Measurements from ENCODE around the gene MCFD2.
A peak's percentile ranks its signal among the peaks of the same experiment; 100 is the strongest.

Gene MCFD2

DNA sequence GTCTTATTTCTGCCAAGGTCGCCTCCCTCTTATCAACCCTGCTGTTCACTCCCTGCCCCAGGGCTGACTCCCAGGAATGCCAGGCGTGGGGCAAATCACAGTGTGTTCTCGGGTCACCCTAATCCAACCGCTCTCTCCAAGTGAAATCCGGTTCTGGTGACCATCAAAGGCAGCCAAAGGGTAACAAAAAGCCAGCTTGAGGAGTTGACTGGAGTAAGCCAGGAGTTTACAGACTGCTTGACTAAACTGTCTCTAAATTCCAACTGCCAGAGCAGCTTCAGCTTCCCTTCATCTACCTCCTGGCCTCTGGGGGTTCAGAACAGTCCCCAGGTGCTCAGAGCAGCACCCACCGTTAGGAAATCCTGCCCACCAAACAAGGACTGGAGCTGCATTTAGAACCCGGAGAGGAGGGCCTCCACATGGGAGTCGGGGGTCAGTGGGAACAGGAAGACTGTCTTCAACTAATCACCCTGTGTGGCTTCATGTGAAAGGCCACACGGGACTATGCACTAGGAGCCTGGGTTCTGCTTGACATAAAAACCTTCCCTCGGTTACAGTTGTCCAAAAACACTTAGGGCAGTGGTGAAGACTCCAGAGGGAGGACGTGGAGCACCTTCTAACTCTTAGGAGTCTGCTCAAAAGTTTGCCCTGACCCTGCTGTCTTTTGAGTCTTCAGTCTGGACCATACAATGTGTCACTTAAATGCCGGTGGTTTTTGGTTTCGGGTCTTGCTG, 24.2 kb upstream of the MCFD2 start:
- TF ChIP-seq, protein P1, sequence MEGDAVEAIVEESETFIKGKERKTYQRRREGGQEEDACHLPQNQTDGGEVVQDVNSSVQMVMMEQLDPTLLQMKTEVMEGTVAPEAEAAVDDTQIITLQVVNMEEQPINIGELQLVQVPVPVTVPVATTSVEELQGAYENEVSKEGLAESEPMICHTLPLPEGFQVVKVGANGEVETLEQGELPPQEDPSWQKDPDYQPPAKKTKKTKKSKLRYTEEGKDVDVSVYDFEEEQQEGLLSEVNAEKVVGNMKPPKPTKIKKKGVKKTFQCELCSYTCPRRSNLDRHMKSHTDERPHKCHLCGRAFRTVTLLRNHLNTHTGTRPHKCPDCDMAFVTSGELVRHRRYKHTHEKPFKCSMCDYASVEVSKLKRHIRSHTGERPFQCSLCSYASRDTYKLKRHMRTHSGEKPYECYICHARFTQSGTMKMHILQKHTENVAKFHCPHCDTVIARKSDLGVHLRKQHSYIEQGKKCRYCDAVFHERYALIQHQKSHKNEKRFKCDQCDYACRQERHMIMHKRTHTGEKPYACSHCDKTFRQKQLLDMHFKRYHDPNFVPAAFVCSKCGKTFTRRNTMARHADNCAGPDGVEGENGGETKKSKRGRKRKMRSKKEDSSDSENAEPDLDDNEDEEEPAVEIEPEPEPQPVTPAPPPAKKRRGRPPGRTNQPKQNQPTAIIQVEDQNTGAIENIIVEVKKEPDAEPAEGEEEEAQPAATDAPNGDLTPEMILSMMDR (conservative IDR thresholded peaks at IDR 0.05; ENCODE audit: control insufficient read depth, insufficient read depth, low read depth, low read length) = no peak
- H3K4me3 ChIP-seq (ENCODE audit: control insufficient read depth, low read depth, low read length) = no peak overlapping the region
- DNase-seq (ENCODE audit: low read depth) = no peak

DNA sequence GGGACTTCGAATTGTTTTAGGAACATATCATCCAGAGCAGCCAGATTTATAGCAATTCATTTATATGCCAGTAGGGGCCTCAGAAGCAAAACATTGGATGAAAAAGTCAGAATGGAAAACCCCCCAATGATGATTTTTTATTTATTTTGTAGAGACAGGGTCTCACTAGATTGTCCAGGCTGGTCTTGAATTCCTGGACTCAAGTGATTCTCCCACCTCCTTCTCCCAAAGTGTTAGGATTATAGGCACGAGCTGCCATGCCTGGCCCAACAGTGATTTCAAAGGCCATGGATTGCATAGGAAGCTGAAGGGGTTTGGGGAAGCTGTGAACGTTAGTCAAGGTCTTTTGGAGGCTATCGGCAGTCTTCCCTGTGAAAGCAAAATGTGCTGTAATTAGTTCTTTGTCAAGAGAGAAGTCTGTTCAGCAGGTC, 21.9 kb upstream of the MCFD2 start:
- TF ChIP-seq, protein P1 (conservative IDR thresholded peaks at IDR 0.05; ENCODE audit: control insufficient read depth, insufficient read depth, low read depth, low read length) = peak; percentile 52
- H3K4me3 ChIP-seq (ENCODE audit: control insufficient read depth, low read depth, low read length) = no peak overlapping the region
- no peak for DNase-seq (ENCODE audit: low read depth)

- no peak for DNase-seq (ENCODE audit: low read depth)
- H3K4me3 ChIP-seq (ENCODE audit: control insufficient read depth, low read depth, low read length) = no peak overlapping the region
- TF ChIP-seq, protein P1 (conservative IDR thresholded peaks at IDR 0.05; ENCODE audit: control insufficient read depth, insufficient read depth, low read depth, low read length) = no peak
These were observed 21.0 kb upstream of the MCFD2 start for GRCh38 chr2:46936566-46936965.

- DNase-seq (ENCODE audit: low read depth) = no peak
- H3K4me3 ChIP-seq (ENCODE audit: control insufficient read depth, low read depth, low read length) = no peak overlapping the region
- TF ChIP-seq, protein P1 (conservative IDR thresholded peaks at IDR 0.05; ENCODE audit: control insufficient read depth, insufficient read depth, low read depth, low read length) = no peak
These were observed 19.5 kb upstream of the MCFD2 start for GRCh38 chr2:46935071-46935470.

DNA sequence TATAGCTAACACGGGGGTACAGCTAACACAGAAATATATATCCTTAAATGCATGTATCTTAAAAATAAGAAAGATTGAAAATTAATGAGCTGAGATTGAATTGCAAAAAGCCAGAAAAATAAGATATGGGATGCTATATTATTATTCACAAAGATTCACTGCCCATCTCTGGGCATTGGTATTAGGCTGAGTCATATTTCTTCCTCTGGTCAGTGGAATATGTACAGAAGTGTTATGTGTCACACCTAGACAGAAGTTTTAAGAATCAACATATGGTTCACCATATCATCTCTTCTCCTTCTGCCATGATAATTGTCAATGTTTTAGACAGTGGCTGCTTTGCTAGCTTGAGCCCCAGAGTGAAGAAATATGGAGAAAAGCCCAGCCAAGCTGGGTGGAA, 14.0 kb upstream of the MCFD2 start:
- H3K4me3 ChIP-seq (ENCODE audit: control insufficient read depth, low read depth, low read length) = no peak overlapping the region
- DNase-seq (ENCODE audit: low read depth) = no peak
- TF ChIP-seq, protein P1 (conservative IDR thresholded peaks at IDR 0.05; ENCODE audit: control insufficient read depth, insufficient read depth, low read depth, low read length) = no peak

GRCh38 chr2:46926863-46927262, 11.3 kb upstream of the MCFD2 start:
- no peak overlapping the region for H3K4me3 ChIP-seq (ENCODE audit: control insufficient read depth, low read depth, low read length)
- TF ChIP-seq, protein P1 (conservative IDR thresholded peaks at IDR 0.05; ENCODE audit: control insufficient read depth, insufficient read depth, low read depth, low read length) = no peak
- no peak for DNase-seq (ENCODE audit: low read depth)
